H1 (cell line): ENCODE data around the gene SKA1. TPM values are rescaled to one million over a fixed set of nuclear protein-coding genes. Genes with fewer than 3 reads are reported as not detected.
A peak's percentile ranks its signal among the peaks of the same experiment; 100 is the strongest.

Source experiments
- CTCF ChIA-PET: fragments of 300-600 bp; sonication (Branson Sonifier 250); formaldehyde crosslinking; loops from one replicate; lab custom pipeline; 2021; ENCODE audit not compliant: partially characterized antibody; lab: Charles Lee
- POLR2A ChIA-PET: fragments of 300-600 bp; sonication (Branson Sonifier 250); formaldehyde crosslinking; loops from one replicate; lab custom pipeline; 2021; ENCODE audit warnings: inconsistent platforms; ENCODE audit not compliant: partially characterized antibody; lab: Charles Lee
- DNase-seq, 2 experiments: peaks; one replicate each; pipeline versions ENCODE4 v3.0.0 to v3.0.0-alpha.2; 2010 to 2022; ENCODE audit warnings: low spot score in 2 of 2, low read depth in 1 of 2, mixed read lengths in 1 of 2
- FAIRE-seq: peaks from 2 replicates; lab custom pipeline; 2011; peaks lifted over from hg19 to GRCh38; lab: Jason Lieb, UNC
- H2AFZ ChIP-seq: 2 replicates; pipeline ENCODE4 v1.8.1; 2012; ENCODE audit warnings: low read length, inconsistent platforms
- H2AK5ac ChIP-seq: 2 replicates; pipeline ENCODE4 v1.6.1; 2013; ENCODE audit warnings: low read depth, low read length
- H2BK120ac ChIP-seq: replicated peaks from 2 replicates; pipeline ENCODE3; 2013; ENCODE audit warnings: low read depth, low read length, inconsistent platforms
- H2BK12ac ChIP-seq: 2 replicates; pipeline ENCODE4 v1.6.1; 2013; ENCODE audit warnings: low read depth, low read length
- H2BK15ac ChIP-seq: 2 replicates; pipeline ENCODE4 v1.6.1; 2013; ENCODE audit warnings: low read length
- H2BK20ac ChIP-seq: 2 replicates; pipeline ENCODE4 v1.6.1; 2013; ENCODE audit warnings: low read length
- H2BK5ac ChIP-seq: 2 replicates; pipeline ENCODE4 v1.6.1; 2013; ENCODE audit warnings: low read depth, low read length
- H3K14ac ChIP-seq: 2 replicates; pipeline ENCODE4 v1.6.1; 2013; ENCODE audit warnings: inconsistent platforms; ENCODE audit not compliant: insufficient read length
- H3K18ac ChIP-seq: 2 replicates; pipeline ENCODE4 v1.6.1; 2013; ENCODE audit warnings: low read length; ENCODE audit errors: extremely low read depth
- H3K23ac ChIP-seq: 2 replicates; pipeline ENCODE4 v1.6.1; 2013; ENCODE audit warnings: inconsistent platforms; ENCODE audit not compliant: insufficient read length
- H3K23me2 ChIP-seq: 2 replicates; pipeline ENCODE4 v1.6.1; 2013; ENCODE audit warnings: low read depth, low read length
- H3K27ac ChIP-seq: 2 replicates; pipeline ENCODE4 v1.6.1; 2011; ENCODE audit warnings: low read depth, low read length, inconsistent platforms
- H3K27me3 ChIP-seq, 4 experiments: replicated peaks in 1 of 4; 1 replicate in 1 of 4; 2 replicates in 3 of 4; pipeline versions ENCODE4 v1.6.1 to v1.8.1; 2011 to 2013; ENCODE audit warnings: low read length in 3 of 4, mild to moderate bottlenecking in 3 of 4, inconsistent platforms in 2 of 4, mixed read lengths in 2 of 4, moderate library complexity in 1 of 4; ENCODE audit not compliant: control insufficient read depth in 3 of 4, insufficient read depth in 3 of 4; ENCODE audit errors: extremely low read depth in 1 of 4
- H3K36me3 ChIP-seq, 4 experiments: 2 replicates each; pipeline versions ENCODE4 v1.6.1 to v1.8.1; 2011 to 2013; ENCODE audit warnings: mild to moderate bottlenecking in 4 of 4, low read length in 3 of 4, moderate library complexity in 2 of 4, control low read depth in 1 of 4, inconsistent platforms in 1 of 4; ENCODE audit not compliant: insufficient read depth in 4 of 4, control insufficient read depth in 2 of 4
- H3K4ac ChIP-seq: replicated peaks from 2 replicates; pipeline ENCODE3; 2013; ENCODE audit warnings: low read length, low read depth, mixed read lengths, inconsistent platforms; ENCODE audit not compliant: insufficient read length
- H3K4me1 ChIP-seq, 4 experiments: replicated peaks in 1 of 4; 1 replicate in 1 of 4; 2 replicates in 3 of 4; pipeline versions ENCODE4 v1.6.1 to v1.8.1; 2011 to 2013; ENCODE audit warnings: low read length in 3 of 4, inconsistent platforms in 2 of 4, mixed read lengths in 1 of 4; ENCODE audit not compliant: insufficient read depth in 4 of 4, control insufficient read depth in 3 of 4
- H3K4me2 ChIP-seq, 2 experiments: 2 replicates each; pipeline versions ENCODE4 v1.6.1 to v1.8.1; 2011 to 2013; ENCODE audit warnings: low read depth in 2 of 2, low read length in 2 of 2, control low read depth in 1 of 2, inconsistent platforms in 1 of 2, mild to moderate bottlenecking in 1 of 2; ENCODE audit not compliant: insufficient read depth in 1 of 2
- H3K4me3 ChIP-seq, 4 experiments: fragments of 200-600, 300-600 bp in 1 of 4; sonication (generic), shearing (Covaris generic), sonication (Bioruptor Twin) in 1 of 4; 2 replicates each; pipeline versions ENCODE4 v1.5.1 to v1.8.1; 2011 to 2016; ENCODE audit warnings: low read length in 4 of 4, low read depth in 3 of 4, control low read depth in 2 of 4, inconsistent platforms in 2 of 4, mild to moderate bottlenecking in 2 of 4, mixed read lengths in 1 of 4, moderate library complexity in 1 of 4; ENCODE audit not compliant: insufficient read depth in 2 of 4; ENCODE audit errors: extremely low read depth in 1 of 4
- H3K56ac ChIP-seq: replicated peaks from 2 replicates; pipeline ENCODE3; 2013; ENCODE audit warnings: low read depth, mild to moderate bottlenecking, mixed read lengths, low read length, inconsistent platforms; ENCODE audit not compliant: insufficient read length
- H3K79me1 ChIP-seq: 2 replicates; pipeline ENCODE4 v1.6.1; 2013; ENCODE audit warnings: low read depth, low read length, control low read depth
- H3K79me2 ChIP-seq, 2 experiments: 2 replicates each; pipeline versions ENCODE4 v1.6.1 to v1.8.1; 2012 to 2013; ENCODE audit warnings: low read length in 2 of 2, mild to moderate bottlenecking in 2 of 2, inconsistent platforms in 1 of 2; ENCODE audit not compliant: insufficient read depth in 2 of 2, control insufficient read depth in 1 of 2
- H3K9ac ChIP-seq, 4 experiments: replicated peaks in 1 of 4; 1 replicate in 1 of 4; 2 replicates in 3 of 4; pipeline versions ENCODE4 v1.6.1 to v1.8.1; 2011 to 2013; ENCODE audit warnings: low read depth in 3 of 4, low read length in 3 of 4, control low read depth in 2 of 4, mild to moderate bottlenecking in 2 of 4, moderate library complexity in 2 of 4, inconsistent platforms in 1 of 4; ENCODE audit errors: extremely low read depth in 1 of 4
- H3K9me3 ChIP-seq, 2 experiments: 2 replicates each; pipeline versions ENCODE4 v1.6.1 to v1.8.1; 2012 to 2013; ENCODE audit warnings: mild to moderate bottlenecking in 2 of 2, moderate library complexity in 2 of 2, control low read depth in 1 of 2, inconsistent platforms in 1 of 2, low read depth in 1 of 2, low read length in 1 of 2, mixed read lengths in 1 of 2; ENCODE audit not compliant: insufficient read depth in 2 of 2
- H4K20me1 ChIP-seq, 2 experiments: replicated peaks in 1 of 2; 2 replicates each; pipeline versions ENCODE3 to v1.8.1; 2011 to 2013; ENCODE audit warnings: inconsistent platforms in 2 of 2, low read length in 2 of 2, mild to moderate bottlenecking in 1 of 2; ENCODE audit not compliant: insufficient read depth in 2 of 2, control insufficient read depth in 1 of 2
- H4K5ac ChIP-seq: 2 replicates; pipeline ENCODE4 v1.6.1; 2013; ENCODE audit warnings: low read length, low read depth, mixed read lengths, inconsistent platforms; ENCODE audit not compliant: insufficient read length
- H4K8ac ChIP-seq: 2 replicates; pipeline ENCODE4 v1.8.0; 2013; ENCODE audit warnings: mild to moderate bottlenecking, moderate library complexity, low read length, inconsistent platforms; ENCODE audit not compliant: insufficient read depth; ENCODE audit errors: extremely low read depth
- H4K91ac ChIP-seq: replicated peaks from 2 replicates; pipeline ENCODE3; 2013; ENCODE audit warnings: low read length, mixed read lengths, inconsistent platforms; ENCODE audit not compliant: insufficient read length
- CBX8 ChIP-seq: fragments of 300-800, 300-1000 bp; sonication (generic); IDR thresholded peaks from 2 replicates; pipeline ENCODE4 v1.7.1; 2016; ENCODE audit warnings: low read depth, low read length, borderline replicate concordance
- RXRA ChIP-seq: IDR thresholded peaks from 2 replicates; pipeline ENCODE4 v1.6.1; 2011; ENCODE audit warnings: low read depth, mild to moderate bottlenecking, low read length, moderate library complexity; ENCODE audit not compliant: insufficient read depth
- WGBS, 2 experiments: shearing (Covaris generic) in 1 of 2; methylation state at CpG; one replicate each; pipeline versions ENCODE4 v1.1.6 to v1.1.7; 2013 to 2015; ENCODE audit warnings: low lambda C conversion rate in 2 of 2, mixed read lengths in 2 of 2, inconsistent platforms in 1 of 2, low coverage in 1 of 2, missing lambda C conversion rate in 1 of 2; ENCODE audit not compliant: insufficient replicate concordance in 2 of 2, insufficient coverage in 1 of 2, insufficient read length in 1 of 2; ENCODE audit errors: extremely low coverage in 1 of 2, missing lambda C conversion rate in 1 of 2; 5-methylcytosine and 5-hydroxymethylcytosine counted together
- polyA plus RNA-seq, 7 experiments: library from polyadenylated mRNA; depleted of rRNA in 3 of 7; stranded (reverse) in 5 of 7; unstranded in 2 of 7; fragments of >200 nt in 5 of 7; fragments of 200-250 nt in 2 of 7; gene quantifications; 1 replicate in 5 of 7; 2 replicates in 1 of 7; 4 replicates in 1 of 7; pipeline versions ENCODE4 v1.2.1 to v1.2.3, GENCODE V29; 2011 to 2013; ENCODE audit warnings: missing spikeins in 2 of 7, mixed read lengths in 2 of 7
- total RNA-seq: library from RNA; stranded (reverse); fragmentation: NEBNext Ultra II Directional; extraction: Animal tissue kit (Norgen Biotek cat#: 25700); gene quantifications from 2 replicates; pipeline ENCODE4 v1.2.1, GENCODE V29; 2021

The SKA1 gene
- total and polyA plus RNA-seq, 2 of the 8 experiments (the other 6 are each of a cell fraction or from before 2014, with no cell fraction given) = 8.6 to 22.9 TPM

GRCh38 chr18:50424877-50425690 lies 50.2 kb downstream of the SKA1 start:
- H3K79me1 ChIP-seq = no peaks in the 10 kb centered on the region
- FAIRE-seq (no peak), DNase-seq (no peak)
- no peak overlapping the region for H3K18ac ChIP-seq
- no peaks in the 10 kb centered on the region for H3K36me3 ChIP-seq
- H3K14ac ChIP-seq = no peak overlapping the region
- H2BK20ac ChIP-seq = no peak overlapping the region
- no peak overlapping the region for H4K8ac ChIP-seq
- H3K4me1 ChIP-seq = no peaks in the 10 kb centered on the region
- no peak overlapping the region for H3K56ac ChIP-seq
- no peak for TF ChIP-seq CBX8
- 0 out of 2 replicates have a peak, but pooled peaks have one; percentile 17 for TF ChIP-seq RXRA
- H3K4me3 ChIP-seq = no peak overlapping the region
- ChIA-PET POLR2A (no interaction called here), CTCF (no interaction called here)
- H2AFZ ChIP-seq = no peak overlapping the region
- no peak overlapping the region for H2BK5ac ChIP-seq
- WGBS, 2 experiments = 85% methylated on average over 7 of the region's 7 CpGs; no CpG with 5 or more reads in 1 of the 2 experiments
- no peak overlapping the region for H4K91ac ChIP-seq
- no peak overlapping the region for H2BK12ac ChIP-seq
- no peak overlapping the region for H2BK120ac ChIP-seq
- no peak overlapping the region for H3K4me2 ChIP-seq
- H2AK5ac ChIP-seq = no peak overlapping the region
- H4K20me1 ChIP-seq = peaks cover 0 to 3% of the 10 kb centered on the region in 2 experiments
- H3K4ac ChIP-seq = no peak overlapping the region
- no peak overlapping the region for H3K23ac ChIP-seq
- H3K23me2 ChIP-seq = no peaks in the 10 kb centered on the region
- no peak overlapping the region for H4K5ac ChIP-seq
- H3K9ac ChIP-seq = no peak overlapping the region
- no peaks in the 10 kb centered on the region for H3K79me2 ChIP-seq
- no peak overlapping the region for H2BK15ac ChIP-seq
- H3K27ac ChIP-seq = no peak overlapping the region
- H3K9me3 ChIP-seq = peaks cover 5 to 9% of the 10 kb centered on the region in 2 experiments
- H3K27me3 ChIP-seq = no peaks in the 10 kb centered on the region
